SIG-M5 treated with dmso at 0.1 percent for 504 hours (cell line): ENCODE measurements around the gene PARL.
A peak's percentile ranks its signal among the peaks of the same experiment; 100 is the strongest.

Experiments used
- DNase-seq: peaks from one replicate; lab custom pipeline; 2025; ENCODE audit not compliant: unreplicated experiment; lab: John Stamatoyannopoulos, UW

PARL gene

DNA sequence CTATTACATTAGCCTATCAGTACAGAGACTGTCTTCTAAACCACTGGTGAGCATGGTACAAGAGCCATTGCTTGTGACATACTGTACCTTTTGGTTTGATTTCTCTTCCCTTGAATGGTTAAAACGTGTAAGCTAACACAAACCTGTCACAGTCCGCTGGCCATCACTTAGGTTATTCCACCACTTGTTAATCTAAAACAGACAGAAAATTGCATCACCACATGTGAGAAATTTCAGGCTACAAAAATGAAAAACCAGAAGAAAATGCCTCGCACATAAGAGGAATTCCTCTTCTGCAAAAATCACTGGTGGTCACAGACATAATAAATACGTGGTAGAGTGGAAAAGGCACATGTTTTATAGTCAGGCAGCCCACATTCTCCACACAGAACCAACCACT is 22.1 kb downstream of the PARL start:
- no peak for DNase-seq

- DNase-seq, result no peak
Observed at GRCh38 chr3:183857863-183858262, 26.8 kb downstream of the PARL start.

DNA sequence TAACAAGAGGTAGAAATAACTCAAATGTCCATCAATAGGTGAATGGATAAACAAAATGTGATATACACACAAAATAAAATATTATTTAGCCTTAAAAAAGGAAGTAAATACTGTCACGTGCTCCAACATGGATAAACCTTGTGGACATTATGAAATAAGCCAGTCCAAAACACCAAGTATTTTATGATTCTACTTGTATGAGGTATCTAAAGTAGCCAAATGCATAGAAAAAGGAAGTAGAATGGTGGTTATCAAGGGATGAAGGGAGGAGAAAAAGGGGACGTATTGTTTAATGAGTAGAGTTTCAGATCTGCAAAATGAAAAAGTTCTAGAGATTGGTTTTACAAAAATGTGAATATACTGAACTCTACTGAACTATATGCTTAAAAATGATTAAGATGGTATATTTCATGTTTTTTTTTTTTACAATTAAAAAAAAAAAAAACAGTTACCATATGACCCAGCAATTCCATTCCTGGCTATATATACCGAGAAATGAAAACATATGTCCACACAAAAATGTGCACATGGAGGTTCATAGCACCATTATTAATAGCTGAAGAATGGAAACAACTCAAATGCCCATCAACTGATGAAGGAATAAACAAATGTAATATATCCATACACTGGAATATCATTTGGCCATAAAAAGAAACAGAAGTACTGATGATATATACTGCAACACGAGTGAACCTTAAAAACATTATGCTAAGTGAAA is 30.2 kb downstream of the PARL start:
- DNase-seq, result peak; percentile 42

GRCh38 chr3:183845608-183846288 is 38.9 kb downstream of the PARL start:
- peak; percentile 43 for DNase-seq

DNA sequence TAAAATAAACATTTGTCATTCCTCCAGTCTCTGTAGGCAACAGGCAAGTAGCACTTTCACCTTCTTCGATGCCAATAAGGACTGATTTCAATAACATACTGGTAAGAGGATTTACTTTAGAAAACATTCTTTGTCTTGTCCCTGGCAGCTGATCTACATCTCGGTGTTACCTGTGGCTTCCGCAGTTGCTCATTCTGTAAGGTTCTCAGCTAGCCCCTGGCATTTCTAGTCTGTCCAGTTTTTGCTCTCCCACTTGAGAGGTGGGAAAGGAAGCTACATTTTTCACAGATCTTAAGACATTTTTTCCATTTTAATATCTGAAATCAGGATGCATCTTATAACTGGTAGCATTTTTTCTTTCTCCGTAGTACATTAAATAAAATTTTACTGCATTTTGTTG is 39.6 kb downstream of the PARL start:
- DNase-seq, result peak; percentile 24

- DNase-seq, result peak; percentile 29
Observed at GRCh38 chr3:183844606-183845005, 40.1 kb downstream of the PARL start.

DNA sequence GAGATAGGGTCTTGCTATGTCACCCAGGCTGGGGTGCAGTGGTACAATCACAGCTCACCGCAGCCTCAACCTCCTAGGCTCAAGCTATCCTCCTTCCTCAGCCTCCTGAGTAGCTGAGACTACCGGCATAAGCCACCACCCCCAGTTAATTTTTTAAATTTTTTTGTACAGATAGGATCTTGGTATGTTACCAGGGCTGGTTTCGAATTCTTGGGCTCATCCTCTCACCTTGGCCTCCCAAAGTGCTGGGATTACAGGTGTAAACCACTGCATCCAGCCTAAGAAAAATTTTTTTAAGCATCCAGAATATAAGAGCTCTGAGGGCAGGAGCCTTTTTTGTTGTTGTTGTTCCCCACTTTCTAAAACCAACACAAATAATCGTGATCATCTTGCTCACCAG is 44.9 kb downstream of the PARL start:
- no peak for DNase-seq

DNA sequence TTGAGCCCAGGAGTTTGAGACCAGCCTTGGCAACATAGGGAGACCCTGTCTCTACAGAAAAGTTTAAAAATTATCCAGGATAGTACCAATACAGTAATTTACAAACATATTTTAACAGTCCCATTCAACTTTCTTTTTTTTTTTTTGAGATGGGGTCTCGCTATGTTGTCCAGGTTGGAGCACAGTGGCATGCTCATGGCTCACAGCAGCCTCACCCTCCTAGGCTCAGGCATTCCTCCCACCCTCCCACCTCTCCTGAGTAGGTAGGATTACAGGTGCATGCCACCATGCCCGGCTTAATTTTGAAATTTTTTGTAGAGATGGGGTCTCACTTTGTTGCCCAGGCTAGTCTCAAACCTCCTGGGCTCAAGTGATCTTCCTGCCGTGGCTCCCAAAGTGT is 46.8 kb downstream of the PARL start:
- DNase-seq, result no peak

DNA sequence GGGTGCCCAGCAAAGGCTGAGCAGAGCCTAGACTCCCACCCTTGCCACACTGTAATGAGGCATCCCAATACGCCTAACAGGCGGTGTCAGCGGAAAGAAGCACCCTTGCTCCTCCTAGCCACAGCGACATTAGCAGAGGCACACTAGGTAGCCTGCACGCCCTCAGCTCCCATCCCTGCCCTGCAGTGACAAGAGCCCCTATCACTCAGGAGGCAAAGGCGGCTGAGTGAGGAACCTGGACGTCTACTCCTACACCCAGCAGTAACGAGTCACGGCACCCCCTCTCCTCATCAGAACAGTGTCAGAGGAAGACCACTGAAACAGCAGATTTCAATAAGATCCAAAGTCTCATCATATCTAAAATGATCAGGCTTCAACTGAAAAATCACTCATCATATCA is 47.3 kb downstream of the PARL start:
- DNase-seq, result no peak

- DNase-seq, result no peak
Observed at GRCh38 chr3:183833516-183833915, 51.2 kb downstream of the PARL start.

- no peak for DNase-seq
Observed at GRCh38 chr3:183830187-183830586, 54.5 kb downstream of the PARL start.

GRCh38 chr3:183829466-183829865 is 55.2 kb downstream of the PARL start:
- DNase-seq, result no peak

DNA sequence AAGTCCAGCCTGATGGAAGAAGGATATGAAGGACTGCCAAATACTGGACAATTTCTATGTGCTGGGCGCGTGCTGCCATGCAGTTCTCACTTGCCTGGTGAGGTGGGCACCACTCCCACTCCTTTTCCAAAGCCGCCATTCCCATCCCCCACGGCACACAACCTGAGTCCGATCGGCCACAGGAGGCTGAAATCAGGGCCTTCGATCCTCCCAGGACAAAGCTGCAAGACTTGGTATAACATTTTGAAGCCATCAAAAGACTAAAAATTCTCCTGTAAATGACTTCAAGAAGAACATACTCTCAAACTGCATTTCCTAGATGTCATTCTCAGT is 56.2 kb downstream of the PARL start:
- no peak for DNase-seq

DNA sequence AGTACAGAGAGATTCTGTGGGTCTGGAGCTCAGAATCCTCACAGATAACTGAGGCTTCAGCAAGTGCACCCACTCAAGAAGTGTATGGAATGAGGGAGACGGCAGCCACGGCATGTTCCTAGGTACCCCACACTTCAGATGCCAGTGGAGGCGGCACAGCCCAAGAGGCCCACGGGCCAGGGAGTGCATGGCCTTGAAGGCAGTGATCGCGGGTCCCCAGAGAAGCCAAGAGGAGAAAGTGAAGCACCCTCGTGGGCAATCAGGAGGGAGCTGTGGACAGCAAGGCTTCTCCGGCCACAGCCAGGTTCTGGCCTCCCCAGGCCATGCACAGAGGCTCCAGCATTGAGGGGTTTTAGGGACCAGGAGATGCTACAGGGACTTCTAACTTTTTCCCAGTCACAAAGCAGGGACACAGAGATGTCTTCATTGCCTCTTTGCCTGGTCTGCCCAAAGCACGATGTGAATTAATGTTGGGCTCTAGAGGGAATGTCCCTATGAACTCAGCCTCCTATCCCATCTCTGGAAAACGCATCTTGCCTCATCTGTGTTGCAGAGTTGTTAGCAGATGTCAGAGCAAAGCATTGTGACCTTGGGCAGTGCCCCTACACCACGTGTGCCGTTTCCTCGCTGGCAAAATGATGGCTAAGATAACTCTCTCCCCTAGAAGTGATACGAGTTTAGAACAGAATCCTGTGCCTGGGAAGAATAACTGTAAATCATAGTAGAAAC is 56.7 kb downstream of the PARL start:
- DNase-seq, result no peak

GRCh38 chr3:183826448-183827250 is 58.0 kb downstream of the PARL start:
- no peak for DNase-seq

DNA sequence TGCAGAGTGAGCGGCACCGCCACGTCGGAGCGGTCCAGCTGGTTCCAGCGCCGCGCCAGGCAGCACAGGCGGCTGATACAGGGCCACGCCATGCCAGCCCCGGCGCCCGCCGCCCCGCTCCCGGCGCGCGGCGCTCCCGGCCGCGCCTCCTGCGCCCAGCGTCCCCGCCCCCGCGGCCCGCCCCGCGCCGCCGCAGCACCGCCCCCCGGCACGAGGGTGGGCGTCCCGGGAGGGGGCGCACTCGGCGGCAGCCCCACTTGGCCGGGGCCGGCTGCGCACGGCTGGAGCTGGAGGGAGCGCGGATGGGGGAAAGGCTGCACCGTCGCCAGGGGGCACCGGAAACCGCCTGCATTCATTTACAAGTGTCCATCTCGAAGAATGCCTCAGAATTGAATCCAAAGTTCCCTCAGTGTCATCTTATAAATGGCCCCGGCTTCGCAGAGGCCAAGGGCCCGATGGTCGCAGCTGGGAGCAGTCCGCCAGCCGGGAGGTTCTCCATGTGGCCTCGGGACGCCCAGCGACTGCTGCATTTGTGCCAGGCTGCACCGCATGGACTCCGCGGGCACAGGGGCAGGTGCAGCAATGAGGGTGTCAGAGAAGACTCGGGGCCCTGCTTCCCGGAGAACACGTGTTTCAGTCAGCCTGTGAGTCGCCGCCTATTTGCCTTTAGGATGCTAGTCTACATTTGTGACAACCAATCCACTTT is 59.1 kb downstream of the PARL start, which contains the start of gene MAP6D1:
MAP6D1 (minus strand) TSS at position 122 of the 706 bp plus-strand sequence; CDS start at position 92, 30 bp downstream.
- peak; percentile 67 for DNase-seq

- DNase-seq, result no peak
Observed at GRCh38 chr3:183824761-183825455, 59.8 kb downstream of the PARL start.

- no peak for DNase-seq
Observed at GRCh38 chr3:183823963-183824362, 60.7 kb downstream of the PARL start.

DNA sequence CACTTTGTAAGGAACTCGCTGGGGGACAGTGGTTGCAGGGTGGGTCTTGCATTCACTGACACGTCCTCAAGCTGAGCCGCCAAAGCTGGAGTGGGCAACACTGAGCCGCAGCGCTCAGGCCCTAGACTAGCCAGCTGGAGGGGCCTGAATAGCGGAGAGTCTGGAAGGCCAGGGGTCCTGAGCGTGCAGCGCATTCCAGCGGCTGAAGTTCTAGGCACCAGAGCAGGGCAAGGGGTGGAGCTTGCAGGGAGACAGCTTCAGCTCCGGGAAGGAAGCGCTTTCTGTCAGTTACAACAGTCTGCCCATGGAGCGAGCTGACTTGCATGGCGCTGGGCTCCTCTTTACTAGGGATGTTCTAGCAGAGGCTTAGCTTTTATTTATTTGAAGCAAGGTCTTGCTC is 62.0 kb downstream of the PARL start:
- DNase-seq, result no peak

GRCh38 chr3:183819831-183820230 is 64.8 kb downstream of the PARL start:
- peak; percentile 23 for DNase-seq
